HT-29 (cell line): Measurements from ENCODE around the gene EPC2. TPM values are rescaled to one million over a fixed set of nuclear protein-coding genes. Genes with fewer than 3 reads are reported as not detected.
A peak's percentile ranks its signal among the peaks of the same experiment; 100 is the strongest.
"Not testable (repeated sequence)": the region's sequence is repeated elsewhere in the genome, so short reads cannot be mapped to it uniquely, and the experiment has no call there.

ENCODE experiments used
- DNase-seq: peaks from one replicate; pipeline ENCODE4 v3.0.0-alpha.2; 2015; ENCODE audit warnings: low spot score
- total RNA-seq: library from RNA; depleted of rRNA; stranded (reverse); fragments of >200 nt; shearing (Covaris generic); gene quantifications from 2 replicates; pipeline ENCODE4 v1.2.3, GENCODE V29; 2014

Gene EPC2
- total RNA-seq, 1 experiment from 2014 or later = 12.0 TPM

GRCh38 chr2:148670773-148671172, 26.2 kb downstream of the EPC2 start:
- no peak for DNase-seq

- peak; percentile 57 for DNase-seq
Measured at GRCh38 chr2:148674063-148675020, 29.8 kb downstream of the EPC2 start.

GRCh38 chr2:148675708-148676107, 31.2 kb downstream of the EPC2 start:
- DNase-seq = no peak

DNA sequence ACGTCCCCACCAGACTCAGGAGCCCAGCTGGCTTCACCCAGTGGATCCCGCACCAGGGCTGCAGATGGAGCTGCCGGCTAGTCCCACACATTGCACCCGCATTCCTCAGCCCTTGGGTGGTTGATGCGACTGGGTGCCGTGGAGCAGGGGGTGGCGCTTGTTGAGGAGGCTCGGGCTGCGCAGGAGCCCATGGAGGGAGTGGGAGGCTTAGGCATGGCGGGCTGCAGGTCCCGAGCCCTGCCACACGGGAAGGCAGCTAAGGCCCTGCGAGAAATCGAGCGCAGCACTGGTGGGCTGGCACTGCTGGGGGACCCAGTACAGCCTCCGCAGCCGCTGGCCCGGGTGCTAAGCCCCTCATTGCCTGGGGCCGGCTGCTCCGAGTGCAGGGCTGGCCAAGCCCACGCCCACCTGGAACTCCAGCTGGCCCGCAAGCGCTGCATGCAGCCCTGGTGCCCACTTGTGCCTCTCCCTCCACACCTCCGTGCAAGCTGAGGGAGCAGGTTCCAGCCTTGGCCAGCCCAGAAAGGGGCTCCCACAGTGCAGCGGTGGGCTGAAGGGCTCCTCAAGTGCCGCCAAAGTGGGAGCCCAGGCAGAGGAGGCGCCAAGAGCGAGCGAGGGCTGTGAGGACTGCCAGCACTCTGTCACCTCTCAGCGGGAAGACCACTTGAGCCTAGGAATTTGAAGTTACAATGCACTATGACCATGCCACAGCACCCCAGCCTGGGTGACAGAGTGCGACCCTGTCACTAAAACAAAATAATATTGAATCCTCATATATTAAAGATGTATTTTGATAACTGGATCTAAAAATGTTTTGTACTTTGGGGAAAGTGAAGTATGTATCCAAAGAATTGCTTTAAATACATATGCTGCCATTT, 34.0 kb downstream of the EPC2 start:
- DNase-seq = not testable (repeated sequence)

- DNase-seq = no peak
Measured at GRCh38 chr2:148680462-148680861, 35.9 kb downstream of the EPC2 start.

DNA sequence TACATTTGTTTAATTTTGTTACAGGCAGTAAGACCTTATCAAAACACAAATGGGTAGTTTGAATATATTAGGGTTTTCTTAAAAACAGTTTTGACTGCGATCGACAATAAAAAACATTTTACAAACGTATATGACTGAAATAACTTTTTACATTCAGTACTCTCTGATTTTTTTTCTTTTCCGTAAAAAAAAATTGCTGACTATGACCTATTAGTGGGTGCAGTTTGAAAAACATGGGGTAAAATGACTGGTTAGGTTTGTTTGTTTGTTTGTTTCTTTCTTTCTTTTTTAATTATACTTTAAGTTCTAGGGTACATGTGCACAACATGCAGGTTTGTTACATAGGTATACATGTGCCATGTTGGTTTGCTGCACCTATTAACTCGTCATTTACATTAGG, 36.9 kb downstream of the EPC2 start:
- no peak for DNase-seq

DNA sequence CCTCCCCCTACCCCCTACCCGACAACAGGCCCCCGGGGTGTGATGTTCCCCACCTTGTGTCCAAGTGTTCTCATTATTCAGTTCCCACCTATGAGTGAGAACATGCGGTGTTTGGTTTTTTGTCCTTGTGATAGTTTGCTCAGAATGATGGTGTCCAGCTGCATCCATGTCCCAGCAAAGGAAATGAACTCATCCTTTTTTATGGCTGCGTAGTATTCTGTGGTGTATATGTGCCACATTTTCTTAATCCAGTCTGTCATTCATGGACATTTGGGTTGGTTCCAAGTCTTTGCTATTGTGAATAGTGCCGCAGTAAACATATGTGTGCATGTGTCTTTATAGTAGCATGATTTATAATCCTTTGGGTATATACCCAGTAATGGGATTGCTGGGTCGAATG, 37.3 kb downstream of the EPC2 start:
- DNase-seq = not testable (repeated sequence)

DNA sequence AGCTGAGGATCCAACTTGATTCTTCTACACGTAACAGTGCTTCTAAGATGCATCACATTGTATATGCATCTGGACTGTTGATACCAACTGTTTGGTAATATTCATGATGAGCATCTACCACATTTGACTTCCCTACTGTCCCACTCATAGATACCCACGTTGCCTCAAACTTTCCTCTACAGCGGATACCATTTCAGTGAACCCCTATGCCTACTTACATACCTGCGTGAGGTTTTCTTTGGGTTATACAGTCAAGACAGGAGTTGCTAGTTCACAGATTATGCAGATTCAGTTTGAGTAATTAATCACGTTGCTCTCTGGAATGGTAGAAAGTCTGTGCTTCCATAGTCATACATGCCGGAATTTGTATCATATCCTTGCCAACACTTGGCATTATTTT, 40.0 kb downstream of the EPC2 start:
- no peak for DNase-seq

DNA sequence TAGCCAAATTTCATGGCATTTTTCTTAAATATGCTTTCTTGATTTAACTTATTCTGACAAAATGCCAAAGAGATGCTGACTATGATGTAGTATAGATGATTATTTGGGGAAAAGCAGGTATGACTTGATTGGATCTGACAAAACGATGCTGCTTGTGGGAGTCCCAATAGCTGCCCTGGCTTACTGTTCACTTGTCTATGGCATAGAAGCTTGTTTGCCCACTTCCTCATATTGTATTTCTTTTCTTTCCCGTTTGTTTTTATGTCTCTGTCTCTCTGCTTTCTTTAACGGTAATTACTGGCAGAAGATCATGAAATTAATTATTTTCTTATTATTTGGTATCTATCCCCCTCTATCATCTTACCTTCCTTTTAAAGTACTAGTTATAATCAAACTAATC, 43.0 kb downstream of the EPC2 start:
- DNase-seq = no peak

DNA sequence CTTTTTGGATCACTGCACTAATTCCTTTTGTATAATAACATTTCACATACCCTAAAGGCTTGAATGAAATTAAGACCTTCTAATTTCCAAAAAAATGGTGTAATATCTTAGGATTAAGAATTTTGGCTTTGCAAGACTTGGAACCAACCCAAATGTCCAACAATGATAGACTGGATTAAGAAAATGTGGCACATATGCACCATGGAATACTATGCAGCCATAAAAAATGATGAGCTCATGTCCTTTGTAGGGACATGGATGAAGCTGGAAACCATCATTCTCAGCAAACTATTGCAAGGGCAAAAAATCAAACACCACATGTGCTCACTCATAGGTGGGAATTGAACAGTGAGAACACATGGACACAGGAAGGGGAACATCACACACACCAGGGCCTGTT, 43.5 kb downstream of the EPC2 start:
- not testable (repeated sequence) for DNase-seq

DNA sequence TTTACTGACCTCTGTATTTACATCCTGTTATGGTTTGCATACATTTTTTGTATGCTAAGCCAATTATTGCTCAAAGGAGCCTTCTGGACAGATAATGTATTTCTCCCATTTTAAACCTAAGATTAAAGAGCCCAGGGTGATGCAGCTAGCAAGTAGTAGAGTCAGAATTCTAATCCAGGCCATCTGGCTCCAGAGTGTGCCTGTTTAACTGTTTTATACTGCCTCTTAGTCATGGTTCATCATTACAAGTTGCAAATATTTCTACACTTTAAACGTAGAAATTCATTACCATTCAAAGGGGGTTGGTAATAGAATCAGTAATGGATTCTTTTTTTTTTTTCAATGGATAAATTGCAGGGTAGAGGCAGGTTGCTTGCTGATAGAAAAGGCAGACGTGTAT, 52.4 kb downstream of the EPC2 start:
- DNase-seq = no peak

- DNase-seq = no peak
Measured at GRCh38 chr2:148699830-148700229, 55.3 kb downstream of the EPC2 start.

GRCh38 chr2:148701039-148701438, 56.5 kb downstream of the EPC2 start:
- DNase-seq = no peak

DNA sequence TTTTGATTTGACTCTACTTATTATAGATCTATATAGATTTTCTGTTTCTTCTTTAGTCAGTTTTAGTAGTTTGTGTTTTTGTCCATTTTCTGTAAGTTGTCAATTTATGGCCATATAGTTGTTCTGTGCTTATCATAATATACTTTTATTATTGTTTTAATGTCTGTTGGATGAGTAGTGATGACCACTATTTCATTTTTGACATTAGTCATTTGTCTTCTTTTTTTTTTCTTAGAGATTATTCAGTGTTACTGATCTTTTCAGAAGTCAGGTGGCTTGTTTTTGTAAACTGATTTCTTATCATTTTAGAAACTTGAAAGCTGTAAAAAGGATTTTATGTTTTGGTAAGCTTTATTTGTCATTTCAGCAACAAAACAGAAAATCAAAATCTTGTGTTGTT, 57.3 kb downstream of the EPC2 start:
- no peak for DNase-seq

- DNase-seq = no peak
Measured at GRCh38 chr2:148702475-148702874, 57.9 kb downstream of the EPC2 start.

DNA sequence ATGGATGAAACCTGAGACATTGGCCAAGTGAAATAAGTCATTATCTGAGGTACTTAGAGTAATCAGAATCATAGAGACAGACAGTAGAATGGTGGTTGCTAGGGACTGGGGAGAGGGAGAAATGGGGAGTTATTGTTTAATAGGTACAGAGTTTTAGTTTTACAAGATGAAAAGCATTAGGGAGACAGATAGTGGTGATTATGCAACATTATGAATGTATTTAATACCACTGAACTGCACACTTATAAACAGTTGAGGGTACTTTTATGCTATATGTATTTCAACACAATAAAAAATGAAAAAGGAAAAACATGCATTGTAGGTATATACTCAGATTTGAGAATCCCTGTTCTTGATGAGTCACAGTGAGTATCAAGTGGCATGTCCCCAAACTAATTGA, 59.7 kb downstream of the EPC2 start:
- no peak for DNase-seq

DNA sequence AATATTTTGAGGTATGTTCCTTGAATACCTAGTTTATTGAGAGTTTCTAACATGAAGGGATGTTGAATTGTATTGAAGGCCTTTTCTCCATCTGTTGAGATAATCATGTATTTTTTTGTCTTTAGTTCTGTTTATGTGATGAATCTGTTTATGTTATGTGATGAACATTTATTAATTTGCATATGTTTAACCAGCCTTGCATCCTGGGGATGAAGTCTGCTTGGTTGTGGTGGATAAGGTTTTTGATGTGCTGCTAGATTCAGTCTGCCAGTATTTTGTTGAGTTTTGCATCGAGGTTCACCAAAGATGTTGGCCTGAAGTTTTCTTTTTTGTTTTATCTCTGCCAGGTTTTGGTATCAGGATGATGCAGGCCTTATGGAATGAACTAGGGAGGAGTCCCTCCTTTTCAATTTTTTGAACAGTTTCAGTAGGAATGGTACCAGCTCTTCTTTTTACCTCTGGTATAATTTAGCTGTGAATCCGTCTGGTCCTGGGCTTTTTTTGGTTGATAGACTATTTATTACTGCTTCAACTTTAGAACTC, 71.9 kb downstream of the EPC2 start:
- DNase-seq = no peak

DNA sequence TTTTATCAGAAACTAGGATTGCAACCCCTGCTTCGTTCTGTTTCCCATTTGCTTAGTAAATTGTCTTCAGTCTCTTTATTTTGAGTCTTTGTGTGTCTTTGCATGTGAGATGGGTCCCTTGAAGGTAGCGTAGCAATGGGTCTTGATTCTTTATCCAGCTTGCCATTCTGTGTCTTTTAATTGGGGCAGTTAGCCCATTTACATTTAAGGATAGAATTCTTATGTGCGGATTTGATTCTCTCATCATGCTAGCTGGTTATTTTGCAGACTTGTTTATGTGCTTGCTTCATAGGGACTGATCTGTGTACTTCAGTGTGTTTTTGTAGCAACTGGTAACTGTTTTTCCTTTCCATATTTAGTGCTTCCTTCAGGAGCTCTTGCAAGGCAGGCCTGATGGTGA, 73.5 kb downstream of the EPC2 start:
- no peak for DNase-seq

GRCh38 chr2:148719195-148719749, 74.7 kb downstream of the EPC2 start:
- DNase-seq = no peak

GRCh38 chr2:148719941-148720436, 75.4 kb downstream of the EPC2 start:
- no peak for DNase-seq

DNA sequence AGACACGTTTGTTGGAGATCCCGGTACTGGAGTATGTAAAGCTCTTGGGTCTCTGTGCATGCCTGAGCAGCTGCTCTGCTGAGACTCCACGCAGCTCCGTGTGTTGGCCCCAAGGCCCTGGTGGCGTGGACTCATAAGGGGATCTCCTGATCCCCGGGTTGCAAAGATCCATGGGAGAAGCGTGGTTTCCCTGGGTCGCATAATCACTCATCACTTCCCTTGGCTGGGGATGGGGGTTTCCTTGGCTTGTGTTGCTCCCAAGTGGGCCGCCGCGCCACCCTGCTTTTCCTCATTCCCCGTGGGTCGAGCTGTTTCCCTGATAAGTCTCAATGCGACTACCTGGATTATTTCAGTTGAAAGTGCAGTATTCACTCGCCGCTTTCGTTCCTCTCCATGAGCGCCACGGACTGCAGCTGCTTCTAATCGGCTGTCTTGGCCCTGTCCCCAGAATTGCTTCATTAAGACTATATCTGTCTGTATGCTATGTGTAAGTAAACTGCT, 76.0 kb downstream of the EPC2 start:
- DNase-seq = no peak
